ENCODE results near the gene NT5DC1. TPM values are rescaled to one million over a fixed set of nuclear protein-coding genes. Genes with fewer than 3 reads are reported as not detected.

NT5DC1 gene
- total RNA-seq, 6 experiments from 2014 or later, result 24.8 to 35.3 (median 31.9) TPM

DNA sequence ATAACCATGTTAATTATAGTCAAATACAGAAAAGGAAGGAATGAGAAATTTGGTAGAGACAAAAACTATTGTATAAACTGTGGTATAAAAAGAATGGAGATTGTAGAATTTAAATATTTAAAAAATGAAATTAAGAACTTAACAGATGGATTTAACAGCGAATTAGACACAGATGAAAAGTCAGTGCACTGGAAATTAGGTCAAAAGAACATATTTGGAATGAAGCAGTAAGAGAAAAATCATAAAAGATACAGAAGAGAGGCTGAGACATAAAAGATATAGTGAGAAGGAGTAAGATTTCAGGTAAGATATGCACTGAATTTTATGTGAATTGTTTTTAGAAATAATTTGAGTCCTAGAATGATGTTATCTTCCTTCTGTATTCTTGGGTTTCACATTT is 139.2 kb downstream of the NT5DC1 start:
- TF ChIP-seq CTCF (IDR thresholded peaks at IDR 0.05), result no peak
- Mint-ChIP-seq H3K27me3 (ENCODE audit: insufficient read depth) (no peaks in the 10 kb centered on the region; the same call in 1 of the 2 replicates), H3K4me1 (ENCODE audit: low read depth) (peaks cover 13% of the 10 kb centered on the region), H3K36me3 (ENCODE audit: low read depth) (no peaks in the 10 kb centered on the region), H3K4me3 (no peak overlapping the region), H3K9me3 (no peaks in the 10 kb centered on the region), H3K27ac (no peak overlapping the region)
- DNase-seq, result no peak

GRCh38 chr6:116244284-116244683 is 143.6 kb downstream of the NT5DC1 start:
- Mint-ChIP-seq H3K36me3 (ENCODE audit: low read depth) (peaks cover 14% of the 10 kb centered on the region), H3K27me3 (ENCODE audit: insufficient read depth) (no peaks in the 10 kb centered on the region; the same call in 1 of the 2 replicates), H3K4me1 (ENCODE audit: low read depth) (peaks cover 43% of the 10 kb centered on the region), H3K9me3 (no peaks in the 10 kb centered on the region), H3K27ac (no peak overlapping the region), H3K4me3 (no peak overlapping the region)
- no peak for TF ChIP-seq CTCF (IDR thresholded peaks at IDR 0.05)
- no peak for DNase-seq

GRCh38 chr6:116246089-116246488 is 145.4 kb downstream of the NT5DC1 start:
- Mint-ChIP-seq H3K4me3 (peak overlapping the region; percentile 72; the same call in 1 of the 2 replicates), H3K36me3 (ENCODE audit: low read depth) (peaks cover 29% of the 10 kb centered on the region), H3K27me3 (ENCODE audit: insufficient read depth) (no peaks in the 10 kb centered on the region; the same call in 1 of the 2 replicates), H3K27ac (peak overlapping the region; percentile 88), H3K9me3 (no peaks in the 10 kb centered on the region), H3K4me1 (ENCODE audit: low read depth) (peaks cover 44% of the 10 kb centered on the region)
- no peak for TF ChIP-seq CTCF (IDR thresholded peaks at IDR 0.05)
- DNase-seq, result peak; percentile 81

DNA sequence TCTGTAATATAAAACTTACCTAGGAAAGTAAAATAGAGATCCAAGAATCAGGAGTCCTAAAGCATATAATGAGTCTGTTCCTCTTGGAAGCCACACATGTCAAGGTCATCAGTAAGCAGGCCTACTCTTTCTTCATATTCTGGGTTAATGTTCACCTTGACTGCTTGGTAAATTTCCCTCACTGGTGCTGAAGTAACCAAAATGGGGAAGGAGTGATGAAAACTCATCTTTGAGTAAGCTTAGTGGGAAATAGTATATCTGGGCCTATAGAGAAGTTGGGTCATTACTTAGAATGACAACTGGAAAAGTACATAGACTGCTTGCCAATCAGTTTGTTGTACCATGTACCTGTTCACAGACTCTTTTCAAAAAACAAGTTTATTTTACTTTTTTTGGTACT is 146.6 kb downstream of the NT5DC1 start:
- peak overlapping the region; percentile 88; the same call in 1 of the 2 replicates for H3K27ac Mint-ChIP-seq
- no peak for DNase-seq
- no peaks in the 10 kb centered on the region; the same call in 1 of the 2 replicates for H3K9me3 Mint-ChIP-seq
- peaks cover 32% of the 10 kb centered on the region for H3K36me3 Mint-ChIP-seq (ENCODE audit: low read depth)
- H3K4me3 Mint-ChIP-seq, result no peak overlapping the region
- TF ChIP-seq CTCF (IDR thresholded peaks at IDR 0.05), result no peak
- no peaks in the 10 kb centered on the region; the same call in 1 of the 2 replicates for H3K27me3 Mint-ChIP-seq (ENCODE audit: insufficient read depth)
- peaks cover 44% of the 10 kb centered on the region for H3K4me1 Mint-ChIP-seq (ENCODE audit: low read depth)

GRCh38 chr6:116248577-116248976 is 147.9 kb downstream of the NT5DC1 start:
- no peak for DNase-seq
- no peak for TF ChIP-seq CTCF (IDR thresholded peaks at IDR 0.05)
- no peaks in the 10 kb centered on the region; the same call in 1 of the 2 replicates for H3K27me3 Mint-ChIP-seq (ENCODE audit: insufficient read depth)
- H3K9me3 Mint-ChIP-seq, result no peaks in the 10 kb centered on the region; the same call in 1 of the 2 replicates
- H3K36me3 Mint-ChIP-seq (ENCODE audit: low read depth), result peaks cover 32% of the 10 kb centered on the region
- H3K27ac Mint-ChIP-seq, result peak overlapping the region; percentile 71
- peaks cover 44% of the 10 kb centered on the region for H3K4me1 Mint-ChIP-seq (ENCODE audit: low read depth)
- H3K4me3 Mint-ChIP-seq, result no peak overlapping the region
